GM21825 (cell line): ENCODE results near the gene ABCG1.
"Not testable (repeated sequence)": the region's sequence is repeated elsewhere in the genome, so short reads cannot be mapped to it uniquely, and the experiment has no call there.

Source experiments
- ATAC-seq: cut with Tn5 transposase; IDR thresholded peaks from one replicate; pipeline ENCODE4 v1.9.1; 2021; ENCODE audit warnings: mild to moderate bottlenecking, moderate library complexity; ENCODE audit not compliant: unreplicated experiment

The ABCG1 gene

GRCh38 chr21:42218836-42219605 lies at the start of gene ABCG1:
Gene ABCG1, plus strand, starts transcription at chr21:42219140. Its CDS starts 123 bp downstream, at chr21:42219263.
- ATAC-seq: no peak

GRCh38 chr21:42169758-42170157 lies 49.2 kb upstream of the ABCG1 start:
- ATAC-seq: no peak

- ATAC-seq: no peak
These were observed 47.6 kb upstream of the ABCG1 start for GRCh38 chr21:42171091-42172053.

- no peak for ATAC-seq
These were observed 46.1 kb upstream of the ABCG1 start for GRCh38 chr21:42172596-42173483.

- ATAC-seq: no peak
These were observed 44.8 kb upstream of the ABCG1 start for GRCh38 chr21:42174173-42174572.

- ATAC-seq: no peak
These were observed 43.7 kb upstream of the ABCG1 start for GRCh38 chr21:42175110-42175710.

- no peak for ATAC-seq
These were observed 42.1 kb upstream of the ABCG1 start for GRCh38 chr21:42176859-42177258.

GRCh38 chr21:42179316-42179715 lies 39.6 kb upstream of the ABCG1 start:
- ATAC-seq: no peak

- not testable (repeated sequence) for ATAC-seq
These were observed 38.9 kb upstream of the ABCG1 start for GRCh38 chr21:42180001-42180400.

- ATAC-seq: no peak
These were observed 36.1 kb upstream of the ABCG1 start for GRCh38 chr21:42182713-42183371.

- no peak for ATAC-seq
These were observed 35.3 kb upstream of the ABCG1 start for GRCh38 chr21:42183374-42184266.

GRCh38 chr21:42186591-42186990 lies 32.3 kb upstream of the ABCG1 start:
- no peak for ATAC-seq

GRCh38 chr21:42187976-42188653 lies 30.8 kb upstream of the ABCG1 start:
- ATAC-seq: peak; percentile 90

GRCh38 chr21:42188663-42189062 lies 30.3 kb upstream of the ABCG1 start:
- ATAC-seq: no peak

- no peak for ATAC-seq
These were observed 29.5 kb upstream of the ABCG1 start for GRCh38 chr21:42189431-42189830.

GRCh38 chr21:42189860-42190485 lies 29.0 kb upstream of the ABCG1 start:
- no peak for ATAC-seq

- ATAC-seq: no peak
These were observed 28.5 kb upstream of the ABCG1 start for GRCh38 chr21:42190486-42190863.

- no peak for ATAC-seq
These were observed 27.9 kb upstream of the ABCG1 start for GRCh38 chr21:42191064-42191463.
